ENCODE results near the gene ITPRIP. TPM values are rescaled to one million over a fixed set of nuclear protein-coding genes. Genes with fewer than 3 reads are reported as not detected.

The ITPRIP gene
- total RNA-seq, 4 donors from 2014 or later: 22.6 to 58.2 (median 39.9) TPM

- no peak for DNase-seq (ENCODE audit: low spot score in 2 of 2)
- peaks cover 0 to 13% (median 4%) of the 10 kb centered on the region in 4 donors for H3K4me1 ChIP-seq
- H3K4me3 ChIP-seq: no peak overlapping the region
- 55 to 65% methylated on average over 17 of the region's 17 CpGs for WGBS, 2 donors
- TF ChIP-seq EP300 (IDR thresholded peaks at IDR 0.05): no peak
- no peak for TF ChIP-seq POLR2A (IDR thresholded peaks at IDR 0.05)
- peak in 1 of 5 experiments; percentile 16 for TF ChIP-seq CTCF (IDR thresholded peaks at IDR 0.05)
- no peaks in the 10 kb centered on the region for H3K9me3 ChIP-seq
- H3K27me3 ChIP-seq: no peaks in the 10 kb centered on the region
- no peak overlapping the region for H3K27ac ChIP-seq
- H3K36me3 ChIP-seq: no peaks in the 10 kb centered on the region
Measured at GRCh38 chr10:104297697-104298660, 40.3 kb downstream of the ITPRIP start.

- Histone ChIP-seq H3K27ac (no peak overlapping the region), H3K27me3 (no peaks in the 10 kb centered on the region), H3K4me1 (peaks cover 0 to 14% (median 4%) of the 10 kb centered on the region in 4 donors), H3K9me3 (no peaks in the 10 kb centered on the region), H3K4me3 (no peak overlapping the region), H3K36me3 (no peaks in the 10 kb centered on the region)
- 95 to 99% methylated on average over 10 of the region's 10 CpGs for WGBS, 2 donors
- TF ChIP-seq POLR2A (IDR thresholded peaks at IDR 0.05): no peak
- no peak for TF ChIP-seq EP300 (IDR thresholded peaks at IDR 0.05)
- no peak for TF ChIP-seq CTCF (IDR thresholded peaks at IDR 0.05)
- DNase-seq (ENCODE audit: low spot score in 2 of 2): no peak
Measured at GRCh38 chr10:104296687-104297436, 41.4 kb downstream of the ITPRIP start.

GRCh38 chr10:104293781-104294321, 44.4 kb downstream of the ITPRIP start:
- WGBS, 2 donors: 89 to 92% methylated on average over 5 of the region's 5 CpGs
- H3K4me3 ChIP-seq: no peak overlapping the region
- peaks cover 0 to 12% (median under 1%) of the 10 kb centered on the region in 4 donors for H3K4me1 ChIP-seq
- TF ChIP-seq POLR2A (IDR thresholded peaks at IDR 0.05): no peak
- TF ChIP-seq EP300 (IDR thresholded peaks at IDR 0.05): no peak
- TF ChIP-seq CTCF (IDR thresholded peaks at IDR 0.05): no peak
- H3K9me3 ChIP-seq: no peaks in the 10 kb centered on the region
- no peak for DNase-seq (ENCODE audit: low spot score in 2 of 2)
- no peaks in the 10 kb centered on the region for H3K27me3 ChIP-seq
- H3K36me3 ChIP-seq: no peaks in the 10 kb centered on the region
- H3K27ac ChIP-seq: no peak overlapping the region

GRCh38 chr10:104293011-104293410, 45.3 kb downstream of the ITPRIP start:
- Histone ChIP-seq H3K4me1 (peaks cover 0 to 11% (median 0%) of the 10 kb centered on the region in 4 donors), H3K27me3 (no peaks in the 10 kb centered on the region), H3K27ac (no peak overlapping the region), H3K36me3 (no peaks in the 10 kb centered on the region), H3K4me3 (no peak overlapping the region), H3K9me3 (no peaks in the 10 kb centered on the region)
- no peak for DNase-seq (ENCODE audit: low spot score in 2 of 2)
- WGBS, 2 donors: 31 to 43% methylated on average over 2 of the region's 2 CpGs
- TF ChIP-seq CTCF (IDR thresholded peaks at IDR 0.05) (no peak), POLR2A (IDR thresholded peaks at IDR 0.05) (no peak), EP300 (IDR thresholded peaks at IDR 0.05) (no peak)

Data from tibial nerve (tissue), 4 donors.